AG09309 (cell line): Measurements from ENCODE around the gene NINJ2.
A peak's percentile ranks its signal among the peaks of the same experiment; 100 is the strongest.

Experiments used
- DNase-seq: peaks from one replicate; pipeline ENCODE4 v3.0.0-alpha.2; 2010; ENCODE audit warnings: low read depth
- H3K4me3 ChIP-seq: 2 replicates; pipeline ENCODE4 v1.5.1; 2011; ENCODE audit warnings: mild to moderate bottlenecking, low read depth, low read length, moderate library complexity; ENCODE audit not compliant: control insufficient read depth
- CTCF ChIP-seq: IDR thresholded peaks from 2 replicates; pipeline ENCODE4 v1.5.1; 2011; ENCODE audit warnings: mild to moderate bottlenecking, low read depth, low read length, inconsistent platforms; ENCODE audit not compliant: insufficient read depth, control insufficient read depth; ENCODE audit errors: missing control alignments

NINJ2 gene

GRCh38 chr12:575948-576614 lies 87.2 kb downstream of the NINJ2 start:
- no peak for DNase-seq
- no peak overlapping the region; the same call in 1 of the 2 replicates for H3K4me3 ChIP-seq
- TF ChIP-seq CTCF = peak; percentile 78

GRCh38 chr12:575129-575502 lies 88.1 kb downstream of the NINJ2 start:
- no peak overlapping the region for H3K4me3 ChIP-seq
- no peak for DNase-seq
- TF ChIP-seq CTCF = no peak

GRCh38 chr12:574475-575128 lies 88.6 kb downstream of the NINJ2 start:
- no peak overlapping the region for H3K4me3 ChIP-seq
- DNase-seq = no peak
- no peak for TF ChIP-seq CTCF

- no peak for TF ChIP-seq CTCF
Measured at GRCh38 chr12:573232-573631, 90.0 kb downstream of the NINJ2 start.

GRCh38 chr12:572532-572899 lies 90.7 kb downstream of the NINJ2 start:
- no peak for TF ChIP-seq CTCF
- no peak for DNase-seq
- no peak overlapping the region for H3K4me3 ChIP-seq

More at GRCh38 chr12:573232-573631, 90.0 kb downstream of the NINJ2 start:
- no peak overlapping the region for H3K4me3 ChIP-seq
- DNase-seq = no peak

GRCh38 chr12:571795-572531 lies 91.3 kb downstream of the NINJ2 start:
- no peak for DNase-seq
- no peak for TF ChIP-seq CTCF
- H3K4me3 ChIP-seq = no peak overlapping the region
